Neutrophil (primary cell): ENCODE results near the gene CCDC102A.

Experiments used
- H3K27ac ChIP-seq: fragments of 200-600 bp; sonication (generic); 2 replicates; pipeline ENCODE4 v1.5.1; 2016; ENCODE audit warnings: mild to moderate bottlenecking, moderate library complexity
- H3K27me3 ChIP-seq: fragments of 200-600 bp; sonication (generic); 2 replicates; pipeline ENCODE4 v1.6.0; 2016; ENCODE audit warnings: mild to moderate bottlenecking
- H3K36me3 ChIP-seq: fragments of 200-600 bp; sonication (generic); 2 replicates; pipeline ENCODE4 v1.5.1; 2017
- H3K4me1 ChIP-seq, 2 experiments: fragments of 200-600 bp in 1 of 2; sonication (generic) in 1 of 2; 1 replicate in 1 of 2; 2 replicates in 1 of 2; pipeline versions ENCODE4 v1.5.1 to v1.6.1; 2013 to 2016; ENCODE audit warnings: low read depth in 1 of 2, low read length in 1 of 2, mild to moderate bottlenecking in 1 of 2, moderate library complexity in 1 of 2; ENCODE audit not compliant: control insufficient read depth in 1 of 2, insufficient read depth in 1 of 2
- H3K4me3 ChIP-seq, 2 experiments: fragments of 200-600 bp in 1 of 2; sonication (generic) in 1 of 2; 1 replicate in 1 of 2; 2 replicates in 1 of 2; pipeline ENCODE4 v1.5.1; 2013 to 2016; ENCODE audit warnings: low read depth in 1 of 2, low read length in 1 of 2, mild to moderate bottlenecking in 1 of 2, moderate library complexity in 1 of 2
- H3K9me3 ChIP-seq: fragments of 200-600 bp; sonication (generic); 2 replicates; pipeline ENCODE4 v1.5.1; 2016
- TF ChIP-seq, protein P1 (sequence below): fragments of 200-600 bp; sonication (generic); IDR thresholded peaks from 2 replicates; pipeline ENCODE4 v1.5.1; 2016; ENCODE audit warnings: antibody characterized with exemption

The CCDC102A gene

GRCh38 chr16:57485916-57486857 is 50.2 kb downstream of the CCDC102A start, which contains the start of gene DOK4:
Gene DOK4 (minus strand): TSS chr16:57486493. CDS start chr16:57479507, 6,986 bp downstream.
- Histone ChIP-seq H3K9me3 (no peaks in the 10 kb centered on the region), H3K36me3 (no peaks in the 10 kb centered on the region), H3K4me1 (peaks cover 10% of the 10 kb centered on the region in 2 experiments), H3K27me3 (peaks cover 24% of the 10 kb centered on the region), H3K27ac (no peak within 1 kb of the TSS), H3K4me3 (peak within 1 kb of the TSS; percentile 64 to 70)
- TF ChIP-seq, protein P1, sequence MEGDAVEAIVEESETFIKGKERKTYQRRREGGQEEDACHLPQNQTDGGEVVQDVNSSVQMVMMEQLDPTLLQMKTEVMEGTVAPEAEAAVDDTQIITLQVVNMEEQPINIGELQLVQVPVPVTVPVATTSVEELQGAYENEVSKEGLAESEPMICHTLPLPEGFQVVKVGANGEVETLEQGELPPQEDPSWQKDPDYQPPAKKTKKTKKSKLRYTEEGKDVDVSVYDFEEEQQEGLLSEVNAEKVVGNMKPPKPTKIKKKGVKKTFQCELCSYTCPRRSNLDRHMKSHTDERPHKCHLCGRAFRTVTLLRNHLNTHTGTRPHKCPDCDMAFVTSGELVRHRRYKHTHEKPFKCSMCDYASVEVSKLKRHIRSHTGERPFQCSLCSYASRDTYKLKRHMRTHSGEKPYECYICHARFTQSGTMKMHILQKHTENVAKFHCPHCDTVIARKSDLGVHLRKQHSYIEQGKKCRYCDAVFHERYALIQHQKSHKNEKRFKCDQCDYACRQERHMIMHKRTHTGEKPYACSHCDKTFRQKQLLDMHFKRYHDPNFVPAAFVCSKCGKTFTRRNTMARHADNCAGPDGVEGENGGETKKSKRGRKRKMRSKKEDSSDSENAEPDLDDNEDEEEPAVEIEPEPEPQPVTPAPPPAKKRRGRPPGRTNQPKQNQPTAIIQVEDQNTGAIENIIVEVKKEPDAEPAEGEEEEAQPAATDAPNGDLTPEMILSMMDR = no peak

DNA sequence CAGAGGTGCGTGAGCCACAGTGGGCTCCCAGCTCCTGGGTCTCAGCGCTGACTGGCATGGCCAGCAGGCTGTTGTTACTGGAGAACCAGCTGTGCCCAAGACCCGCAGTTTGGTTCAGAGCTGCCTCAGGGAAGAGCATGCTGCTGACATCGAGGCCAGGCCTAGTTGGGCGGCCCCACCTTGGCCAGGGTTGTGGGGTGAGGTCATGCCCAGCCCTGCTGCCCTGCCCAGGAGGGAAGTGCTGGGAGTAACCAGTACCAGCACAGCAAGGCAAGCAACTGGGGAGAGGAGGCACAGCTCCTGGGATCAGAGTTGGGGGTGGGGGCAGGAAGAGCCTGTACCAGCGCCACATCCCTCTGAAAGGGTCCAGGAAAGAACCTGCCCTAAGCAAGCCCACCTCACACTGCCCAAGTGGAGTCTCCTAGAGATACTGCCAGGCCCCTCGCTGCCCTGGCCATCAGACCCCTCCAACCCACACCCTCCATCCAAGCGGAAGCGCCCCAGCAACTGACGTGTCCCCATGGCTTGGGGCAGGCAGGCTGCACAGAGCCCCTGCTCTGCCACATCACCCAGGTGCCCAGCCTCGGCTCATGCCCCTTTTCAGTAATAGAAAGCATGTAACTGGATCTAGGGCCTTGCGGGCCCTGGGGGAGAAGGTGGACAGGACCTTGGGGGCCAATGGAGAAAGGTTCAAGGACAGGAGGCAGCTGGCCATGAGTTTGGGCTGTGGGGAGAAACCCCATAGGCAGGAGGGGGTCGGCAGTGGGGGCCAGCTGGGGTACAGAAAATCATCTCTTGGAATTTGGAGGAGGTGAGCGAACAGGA is 51.1 kb downstream of the CCDC102A start:
- TF ChIP-seq, protein P1 = no peak
- Histone ChIP-seq H3K36me3 (no peaks in the 10 kb centered on the region), H3K4me3 (peak overlapping the region; percentile 64 to 70), H3K27me3 (peaks cover 26% of the 10 kb centered on the region), H3K27ac (no peak overlapping the region), H3K9me3 (no peaks in the 10 kb centered on the region), H3K4me1 (peaks cover 10% of the 10 kb centered on the region in 2 experiments)

GRCh38 chr16:57484515-57485005 is 51.8 kb downstream of the CCDC102A start:
- Histone ChIP-seq H3K27me3 (peaks cover 33% of the 10 kb centered on the region), H3K36me3 (no peaks in the 10 kb centered on the region), H3K27ac (no peak overlapping the region), H3K4me1 (peaks cover 11 to 14% of the 10 kb centered on the region in 2 experiments), H3K4me3 (no peak overlapping the region), H3K9me3 (no peaks in the 10 kb centered on the region)
- TF ChIP-seq, protein P1 = no peak

- Histone ChIP-seq H3K4me3 (no peak overlapping the region), H3K27me3 (peaks cover 39% of the 10 kb centered on the region), H3K9me3 (no peaks in the 10 kb centered on the region), H3K36me3 (no peaks in the 10 kb centered on the region), H3K4me1 (peaks cover 18 to 20% of the 10 kb centered on the region in 2 experiments), H3K27ac (no peak overlapping the region)
- TF ChIP-seq, protein P1 = no peak
Measured at GRCh38 chr16:57483725-57484514, 52.5 kb downstream of the CCDC102A start.
